B cell (primary cell): ENCODE measurements around the gene NPFFR1. TPM values are rescaled to one million over a fixed set of nuclear protein-coding genes. Genes with fewer than 3 reads are reported as not detected.

ENCODE experiments used
- ATAC-seq: fragments of 200-7000 bp; cut with Tn5 transposase; one replicate; pipeline ENCODE4 v1.10.0; 2021; ENCODE audit warnings: low read depth, mild to moderate bottlenecking, moderate number of reproducible peaks, moderate library complexity
- CTCF ChIA-PET: fragments of 350-600 bp; sonication (Branson Sonifier 250); formaldehyde crosslinking; loops from one replicate; lab custom pipeline; 2021; ENCODE audit warnings: antibody characterized with exemption, inconsistent platforms; lab: Charles Lee
- POLR2A ChIA-PET: fragments of 350-600 bp; sonication (Branson Sonifier 250); formaldehyde crosslinking; loops from one replicate; lab custom pipeline; 2021; ENCODE audit warnings: antibody characterized with exemption; lab: Charles Lee
- DNase-seq: peaks from one replicate; pipeline ENCODE4 v3.0.0; 2013
- H2AFZ ChIP-seq: 2 replicates; pipeline ENCODE4 v1.6.1; 2012; ENCODE audit warnings: mild to moderate bottlenecking, low read depth, low read length; ENCODE audit not compliant: insufficient read depth, poor library complexity, severe bottlenecking
- H3K27ac ChIP-seq, 2 donors: 1 replicate in 1 of 2; 2 replicates in 1 of 2; pipeline ENCODE4 v1.5.1; 2012 to 2013; ENCODE audit warnings: low read length in 2 of 2, mild to moderate bottlenecking in 2 of 2, moderate library complexity in 1 of 2
- H3K27me3 ChIP-seq, 4 experiments: fragments of 200-600 bp in 1 of 4; sonication (generic) in 1 of 4; replicated peaks in 1 of 4; 1 replicate in 2 of 4; 2 replicates in 2 of 4; pipeline versions ENCODE4 v1.6.1 to v1.7.0; 2013 to 2016; ENCODE audit warnings: low read length in 3 of 4, mild to moderate bottlenecking in 2 of 4, mixed read lengths in 1 of 4, moderate library complexity in 1 of 4; ENCODE audit not compliant: insufficient read depth in 4 of 4, control insufficient read depth in 3 of 4; ENCODE audit errors: control extremely low read depth in 1 of 4
- H3K36me3 ChIP-seq, 2 experiments: replicated peaks in 1 of 2; 1 replicate in 1 of 2; 2 replicates in 1 of 2; pipeline versions ENCODE4 v1.6.1 to v1.7.1; 2013; ENCODE audit warnings: low read length in 1 of 2; ENCODE audit not compliant: insufficient read depth in 2 of 2, control insufficient read depth in 1 of 2; ENCODE audit errors: control extremely low read depth in 1 of 2, extremely low read depth in 1 of 2
- H3K4me1 ChIP-seq, 2 donors: fragments of 200-600 bp in 1 of 2; sonication (generic) in 1 of 2; 1 replicate in 1 of 2; 2 replicates in 1 of 2; pipeline versions ENCODE4 v1.5.1 to v1.6.1; 2013 to 2017; ENCODE audit warnings: low read length in 2 of 2; ENCODE audit not compliant: control insufficient read depth in 2 of 2, insufficient read depth in 2 of 2
- H3K4me2 ChIP-seq: replicated peaks from 2 replicates; pipeline ENCODE3; 2012; ENCODE audit warnings: mild to moderate bottlenecking, low read depth, low read length; ENCODE audit not compliant: poor library complexity, severe bottlenecking
- H3K4me3 ChIP-seq, 5 experiments: fragments of 200-600 bp in 1 of 5; sonication (generic) in 1 of 5; 1 replicate in 3 of 5; 2 replicates in 2 of 5; pipeline versions ENCODE4 v1.5.1 to v1.7.0; 2011 to 2016; ENCODE audit warnings: low read length in 4 of 5, mild to moderate bottlenecking in 4 of 5, low read depth in 2 of 5, control low read depth in 1 of 5, moderate library complexity in 1 of 5; ENCODE audit not compliant: insufficient read depth in 1 of 5; ENCODE audit errors: control extremely low read depth in 1 of 5, extremely low read depth in 1 of 5
- H3K79me2 ChIP-seq: fragments of 200-600 bp; sonication (generic); one replicate; pipeline ENCODE4 v1.6.0; 2016; ENCODE audit warnings: low read length; ENCODE audit not compliant: control insufficient read depth, insufficient read depth
- H3K9ac ChIP-seq: fragments of 200-600 bp; sonication (generic); 2 replicates; pipeline ENCODE4 v1.6.1; 2017; ENCODE audit warnings: mild to moderate bottlenecking, low read length, moderate library complexity
- H3K9me3 ChIP-seq, 3 donors: one replicate each; pipeline versions ENCODE4 v1.6.1 to v1.7.1; 2013; ENCODE audit warnings: low read length in 2 of 3; ENCODE audit not compliant: control insufficient read depth in 2 of 3, insufficient read depth in 1 of 3; ENCODE audit errors: control extremely low read depth in 1 of 3
- H4K20me1 ChIP-seq: 2 replicates; pipeline ENCODE4 v1.6.0; 2012; ENCODE audit warnings: mild to moderate bottlenecking, low read length; ENCODE audit not compliant: insufficient read depth, control insufficient read depth, poor library complexity, severe bottlenecking
- H3K27ac Mint-ChIP-seq: one replicate; pipeline ENCODE4 v1.8.0; 2021; ENCODE audit warnings: mixed read lengths
- H3K27me3 Mint-ChIP-seq: one replicate; pipeline ENCODE4 v1.8.0; 2021; ENCODE audit warnings: mixed read lengths
- H3K4me1 Mint-ChIP-seq: one replicate; pipeline ENCODE4 v1.8.0; 2021; ENCODE audit warnings: mixed read lengths
- H3K4me3 Mint-ChIP-seq: one replicate; pipeline ENCODE4 v1.8.0; 2021; ENCODE audit warnings: mixed read lengths
- H3K9me3 Mint-ChIP-seq: one replicate; pipeline ENCODE4 v1.8.0; 2022; ENCODE audit warnings: mixed read lengths; ENCODE audit not compliant: insufficient read depth
- EZH2 ChIP-seq: IDR thresholded peaks from 2 replicates; pipeline ENCODE4 v1.6.1; 2012; ENCODE audit warnings: borderline replicate concordance, low read depth, mild to moderate bottlenecking, moderate library complexity, low read length; ENCODE audit not compliant: insufficient read depth, poor library complexity, severe bottlenecking
- WGBS: methylation state at CpG from one replicate; pipeline ENCODE4 v1.1.5; 2013; ENCODE audit warnings: missing lambda C conversion rate; ENCODE audit not compliant: insufficient coverage; 5-methylcytosine and 5-hydroxymethylcytosine counted together
- intact Hi-C: fragments of 100-400 bp; cut with micrococcal nuclease; formaldehyde crosslinking; loops from one replicate; pipeline ENCODE4 v1.10.0; 2022
- polyA plus RNA-seq: library from polyadenylated mRNA; depleted of rRNA; stranded (reverse); fragments of >200 nt; gene quantifications from 2 replicates; pipeline ENCODE4 v1.2.3, GENCODE V29; 2012
- total RNA-seq, 2 donors: library from RNA; stranded (reverse); fragments of 120-200 nt in 1 of 2; gene quantifications; 1 replicate in 1 of 2; 2 replicates in 1 of 2; pipeline versions ENCODE4 v1.2.3 to v1.2.4, GENCODE V29; 2013 to 2022
- TF ChIP-seq, protein P1 (sequence below): fragments of 200-600 bp; IDR thresholded peaks from one replicate; pipeline ENCODE4 v1.8.0; 2022; ENCODE audit warnings: antibody characterized with exemption, mild to moderate bottlenecking

Gene NPFFR1
- total and polyA plus RNA-seq, 2 donors (not counting 1 experiment from before 2014, with no cell fraction given), result not detected

DNA sequence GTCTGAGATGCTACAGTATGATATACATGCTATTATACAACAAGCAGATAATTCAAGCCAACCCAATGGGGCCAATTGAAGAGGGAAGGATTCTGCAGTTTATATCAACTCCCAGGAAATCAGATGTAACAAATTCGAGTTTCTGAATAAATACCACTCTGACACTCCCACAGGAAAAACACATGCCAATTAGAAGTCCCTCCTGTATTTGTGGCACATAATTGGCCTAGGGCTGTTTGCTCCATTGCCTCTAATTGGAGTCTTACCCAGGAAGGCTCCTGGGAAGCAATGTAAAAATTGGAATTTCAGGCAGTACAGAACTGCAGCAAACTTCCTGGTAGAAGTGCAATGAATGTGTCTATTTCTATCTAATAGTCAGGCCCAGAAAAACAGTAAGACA, 55.3 kb downstream of the NPFFR1 start:
- DNase-seq (no peak), ATAC-seq (no peak)
- peaks cover 3 to 4% of the 10 kb centered on the region in 2 experiments for H3K36me3 ChIP-seq
- peaks cover 29% of the 10 kb centered on the region for H3K79me2 ChIP-seq
- H3K4me2 ChIP-seq, result no peak overlapping the region
- intact Hi-C loops, result no loop called here
- WGBS, result no CpG with 5 or more reads among the region's 1 CpG
- H3K27ac ChIP-seq, result no peak overlapping the region
- no peak overlapping the region for H3K4me3 Mint-ChIP-seq
- H3K9me3 ChIP-seq, result no peaks in the 10 kb centered on the region
- no peak overlapping the region for H3K9ac ChIP-seq
- H3K4me3 ChIP-seq, result no peak overlapping the region
- no peak overlapping the region for H2AFZ ChIP-seq
- TF ChIP-seq, protein P1, sequence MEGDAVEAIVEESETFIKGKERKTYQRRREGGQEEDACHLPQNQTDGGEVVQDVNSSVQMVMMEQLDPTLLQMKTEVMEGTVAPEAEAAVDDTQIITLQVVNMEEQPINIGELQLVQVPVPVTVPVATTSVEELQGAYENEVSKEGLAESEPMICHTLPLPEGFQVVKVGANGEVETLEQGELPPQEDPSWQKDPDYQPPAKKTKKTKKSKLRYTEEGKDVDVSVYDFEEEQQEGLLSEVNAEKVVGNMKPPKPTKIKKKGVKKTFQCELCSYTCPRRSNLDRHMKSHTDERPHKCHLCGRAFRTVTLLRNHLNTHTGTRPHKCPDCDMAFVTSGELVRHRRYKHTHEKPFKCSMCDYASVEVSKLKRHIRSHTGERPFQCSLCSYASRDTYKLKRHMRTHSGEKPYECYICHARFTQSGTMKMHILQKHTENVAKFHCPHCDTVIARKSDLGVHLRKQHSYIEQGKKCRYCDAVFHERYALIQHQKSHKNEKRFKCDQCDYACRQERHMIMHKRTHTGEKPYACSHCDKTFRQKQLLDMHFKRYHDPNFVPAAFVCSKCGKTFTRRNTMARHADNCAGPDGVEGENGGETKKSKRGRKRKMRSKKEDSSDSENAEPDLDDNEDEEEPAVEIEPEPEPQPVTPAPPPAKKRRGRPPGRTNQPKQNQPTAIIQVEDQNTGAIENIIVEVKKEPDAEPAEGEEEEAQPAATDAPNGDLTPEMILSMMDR, result no peak
- no peaks in the 10 kb centered on the region for H3K27me3 ChIP-seq
- no peaks in the 10 kb centered on the region for H4K20me1 ChIP-seq
- H3K4me1 ChIP-seq, result peaks cover 7 to 12% of the 10 kb centered on the region in 2 donors
- no peak overlapping the region for H3K27ac Mint-ChIP-seq
- no peaks in the 10 kb centered on the region for H3K9me3 Mint-ChIP-seq
- CTCF ChIA-PET, result interaction anchor here (0.7 to 19.0 kb wide), 2 partner anchors 9 to 133 kb away, joined by 3 to 778 read pairs; no protein-coding TSS in a partner anchor
- POLR2A ChIA-PET, result no interaction called here
- H3K4me1 Mint-ChIP-seq, result peaks cover 11% of the 10 kb centered on the region
- H3K27me3 Mint-ChIP-seq, result no peaks in the 10 kb centered on the region

DNA sequence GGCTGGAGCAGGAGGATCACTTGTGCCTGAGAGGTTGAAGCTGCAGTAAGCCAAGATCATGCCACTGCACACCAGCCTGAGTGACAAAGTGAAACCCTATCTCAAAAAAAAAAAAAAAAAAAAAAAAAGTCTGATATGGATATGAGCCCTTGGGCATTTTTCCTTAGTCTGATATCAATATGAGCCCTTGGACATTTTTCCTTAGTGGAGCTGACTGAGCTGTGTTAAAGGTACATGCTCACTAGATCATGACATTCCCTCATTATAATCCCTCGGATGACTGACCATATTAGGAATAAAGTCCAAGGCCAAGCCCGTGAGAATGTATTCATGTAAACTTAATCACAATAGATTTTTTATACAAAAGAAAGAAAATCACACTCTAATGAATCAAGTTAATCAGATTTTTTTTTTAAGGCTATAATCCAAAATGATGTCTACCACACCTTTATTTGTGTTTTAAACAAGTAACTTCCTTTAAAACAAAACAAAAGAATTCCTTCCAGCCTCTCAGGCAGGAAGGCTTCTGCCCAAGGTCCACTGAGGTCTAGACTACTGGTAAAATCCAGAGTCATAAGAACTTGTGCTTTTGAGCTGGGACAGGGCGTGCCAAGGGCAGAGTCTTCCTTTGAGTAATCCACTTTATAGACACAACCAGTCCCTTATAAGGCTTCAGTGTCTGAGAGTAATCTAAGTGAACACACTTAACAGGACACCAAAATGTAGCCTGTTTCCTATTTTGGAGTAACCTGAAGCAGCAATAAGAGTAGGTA, 56.1 kb downstream of the NPFFR1 start:
- Mint-ChIP-seq H3K4me1 (peaks cover 11% of the 10 kb centered on the region), H3K27ac (no peak overlapping the region), H3K27me3 (no peaks in the 10 kb centered on the region), H3K4me3 (no peak overlapping the region), H3K9me3 (no peaks in the 10 kb centered on the region)
- ChIA-PET POLR2A (no interaction called here), CTCF (interaction anchor here (0.6 to 19.0 kb wide), 3 partner anchors 45 to 147 kb away, joined by 3 to 778 read pairs (median 6); no protein-coding TSS in a partner anchor)
- H3K27me3 ChIP-seq, result no peaks in the 10 kb centered on the region
- no peak overlapping the region for H3K9ac ChIP-seq
- no peaks in the 10 kb centered on the region for H4K20me1 ChIP-seq
- DNase-seq, result no peak
- no peak overlapping the region for H3K4me3 ChIP-seq
- WGBS, result no CpG with 5 or more reads among the region's 3 CpGs
- peaks cover 3 to 4% of the 10 kb centered on the region in 2 experiments for H3K36me3 ChIP-seq
- peaks cover 25% of the 10 kb centered on the region for H3K79me2 ChIP-seq
- TF ChIP-seq, protein P1, result no peak
- TF ChIP-seq EZH2, result no peak
- no peaks in the 10 kb centered on the region for H3K9me3 ChIP-seq
- no peak for ATAC-seq
- H2AFZ ChIP-seq, result no peak overlapping the region
- intact Hi-C loops, result no loop called here
- H3K27ac ChIP-seq, result no peak overlapping the region
- no peak overlapping the region for H3K4me2 ChIP-seq
- peaks cover 7 to 11% of the 10 kb centered on the region in 2 donors for H3K4me1 ChIP-seq
